ENCODE measurements around the gene HLCS. TPM values are rescaled to one million over a fixed set of nuclear protein-coding genes. Genes with fewer than 3 reads are reported as not detected.

HLCS gene
- total and polyA plus RNA-seq, 2 of the 8 experiments (the other 6 are each of a cell fraction or from before 2014, with no cell fraction given), result 4.7 to 12.2 TPM

DNA sequence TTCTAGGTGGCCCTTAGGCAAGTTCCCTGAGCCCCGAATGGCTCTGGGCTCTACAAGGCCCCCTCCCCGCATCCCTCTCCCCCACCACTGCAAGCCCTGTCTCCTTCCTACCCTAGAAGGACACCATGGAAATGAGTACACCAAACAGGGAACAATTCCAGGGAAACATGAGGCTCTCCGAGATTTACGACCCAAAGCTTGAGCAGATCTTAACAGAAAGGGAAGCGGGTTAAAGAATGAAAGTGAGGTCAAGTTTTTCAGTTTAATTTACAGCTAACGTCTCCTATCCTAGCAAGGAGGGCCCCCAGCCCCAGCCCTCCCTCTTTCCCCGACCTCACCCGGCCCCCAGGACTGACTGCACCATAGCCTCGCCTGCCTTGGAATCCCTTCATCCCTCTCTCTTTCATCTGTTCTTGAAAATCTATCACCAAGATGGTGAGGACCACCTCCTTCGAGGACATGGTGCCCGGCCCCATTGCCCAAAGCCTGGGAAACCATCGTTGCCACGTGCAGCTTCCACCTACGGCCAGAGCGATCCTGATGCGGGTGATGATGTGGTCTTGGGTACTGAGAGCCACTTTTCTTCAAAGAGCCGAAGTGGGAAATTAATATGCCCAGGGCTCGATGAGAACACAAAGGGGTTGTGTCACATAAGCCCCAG, 237.0 kb downstream of the HLCS start:
- Histone ChIP-seq H2BK5ac (ENCODE audit: low read depth, low read length) (no peak overlapping the region), H3K14ac (ENCODE audit: insufficient read length) (no peak overlapping the region), H3K27ac (ENCODE audit: low read depth, low read length) (no peak overlapping the region), H4K20me1 (replicated peaks in 1 of 2; ENCODE audit: control insufficient read depth in 1 of 2, insufficient read depth in 2 of 2, low read length in 2 of 2) (no peaks in the 10 kb centered on the region), H3K4ac (replicated peaks; ENCODE audit: insufficient read length, low read depth, low read length) (no peak overlapping the region), H3K56ac (replicated peaks; ENCODE audit: insufficient read length, low read depth, low read length) (no peak overlapping the region), H2AK5ac (ENCODE audit: low read depth, low read length) (no peak overlapping the region), H3K4me2 (ENCODE audit: insufficient read depth in 1 of 2, low read depth in 2 of 2, low read length in 2 of 2) (no peak overlapping the region), H2BK120ac (replicated peaks; ENCODE audit: low read depth, low read length) (no peak overlapping the region), H3K79me2 (ENCODE audit: control insufficient read depth in 1 of 2, insufficient read depth in 2 of 2, low read length in 2 of 2) (no peaks in the 10 kb centered on the region), H2BK12ac (ENCODE audit: low read depth, low read length) (no peak overlapping the region), H2BK20ac (ENCODE audit: low read length) (no peak overlapping the region), H3K27me3 (replicated peaks in 1 of 4; ENCODE audit: control insufficient read depth in 3 of 4, extremely low read depth in 1 of 4, insufficient read depth in 3 of 4, low read length in 3 of 4) (no peaks in the 10 kb centered on the region), H3K36me3 (ENCODE audit: control insufficient read depth in 2 of 4, insufficient read depth in 4 of 4, low read length in 3 of 4) (no peaks in the 10 kb centered on the region), H3K9me3 (ENCODE audit: insufficient read depth in 2 of 2, low read depth in 1 of 2, low read length in 1 of 2) (no peaks in the 10 kb centered on the region), H3K4me3 (ENCODE audit: extremely low read depth in 1 of 4, insufficient read depth in 2 of 4, low read depth in 3 of 4, low read length in 4 of 4) (no peak overlapping the region), H3K23ac (ENCODE audit: insufficient read length) (no peak overlapping the region), H3K23me2 (ENCODE audit: low read depth, low read length) (no peaks in the 10 kb centered on the region), H3K9ac (replicated peaks in 1 of 4; ENCODE audit: extremely low read depth in 1 of 4, low read depth in 3 of 4, low read length in 3 of 4) (no peak overlapping the region), H3K18ac (ENCODE audit: extremely low read depth, low read length) (no peak overlapping the region), H4K5ac (ENCODE audit: insufficient read length, low read depth, low read length) (no peak overlapping the region), H2AFZ (ENCODE audit: low read length) (no peak overlapping the region), H3K79me1 (ENCODE audit: low read depth, low read length) (no peaks in the 10 kb centered on the region), H2BK15ac (ENCODE audit: low read length) (no peak overlapping the region), H3K4me1 (replicated peaks in 1 of 4; ENCODE audit: control insufficient read depth in 3 of 4, insufficient read depth in 4 of 4, low read length in 3 of 4) (no peaks in the 10 kb centered on the region), H4K91ac (replicated peaks; ENCODE audit: insufficient read length, low read length) (no peak overlapping the region), H4K8ac (ENCODE audit: extremely low read depth, insufficient read depth, low read length) (no peak overlapping the region)
- DNase-seq (ENCODE audit: low read depth in 1 of 2, low spot score in 2 of 2) (no peak), FAIRE-seq (no peak)
- WGBS, 2 experiments (ENCODE audit: extremely low coverage in 1 of 2, insufficient coverage in 1 of 2, insufficient read length in 1 of 2, insufficient replicate concordance in 2 of 2, low coverage in 1 of 2, low lambda C conversion rate in 2 of 2, missing lambda C conversion rate in 1 of 2), result 86% methylated on average over 18 of the region's 18 CpGs; no CpG with 5 or more reads in 1 of the 2 experiments
- ChIA-PET CTCF (ENCODE audit: partially characterized antibody) (interaction anchor here (1.9 to 4.3 kb wide), 3 partner anchors 9 to 188 kb away, joined by 6 to 13 read pairs (median 8); no protein-coding TSS in a partner anchor), POLR2A (ENCODE audit: partially characterized antibody) (interaction anchor here (1.9 to 2.1 kb wide), 2 partner anchors 19 to 21 kb away, joined by 5 read pairs; no protein-coding TSS in a partner anchor)
- TF ChIP-seq TBP (IDR thresholded peaks at IDR 0.05; ENCODE audit: low read depth, low read length) (no peak), HDAC6 (IDR thresholded peaks at IDR 0.05; ENCODE audit: low read depth, low read length) (no peak), KDM5A (IDR thresholded peaks at IDR 0.05; ENCODE audit: low read length) (no peak), RXRA (IDR thresholded peaks at IDR 0.05; ENCODE audit: insufficient read depth, low read depth, low read length) (no peak), NRF1 (IDR thresholded peaks at IDR 0.05; ENCODE audit: low read depth, low read length) (no peak), CEBPB (IDR thresholded peaks at IDR 0.05; ENCODE audit: low read depth, low read length) (no peak), POU5F1 (IDR thresholded peaks at IDR 0.05; ENCODE audit: low read depth, low read length) (no peak), YY1 (IDR thresholded peaks at IDR 0.05; ENCODE audit: low read depth, low read length) (no peak), SIN3A (conservative IDR thresholded peaks at IDR 0.05 in 1 of 2, IDR thresholded peaks at IDR 0.05 in 1 of 2; ENCODE audit: low read depth in 1 of 2, low read length in 2 of 2) (no peak), KDM1A (IDR thresholded peaks at IDR 0.05; ENCODE audit: borderline replicate concordance, low read length) (no peak)
- TF ChIP-seq, protein P1, sequence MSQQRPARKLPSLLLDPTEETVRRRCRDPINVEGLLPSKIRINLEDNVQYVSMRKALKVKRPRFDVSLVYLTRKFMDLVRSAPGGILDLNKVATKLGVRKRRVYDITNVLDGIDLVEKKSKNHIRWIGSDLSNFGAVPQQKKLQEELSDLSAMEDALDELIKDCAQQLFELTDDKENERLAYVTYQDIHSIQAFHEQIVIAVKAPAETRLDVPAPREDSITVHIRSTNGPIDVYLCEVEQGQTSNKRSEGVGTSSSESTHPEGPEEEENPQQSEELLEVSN (IDR thresholded peaks at IDR 0.05), result no peak

Measured in H1 (cell line).